Stomach smooth muscle (tissue), 2 donors: ENCODE measurements around the gene SNX10.

ENCODE experiments used
- H3K27ac ChIP-seq: one replicate; pipeline ENCODE4 v1.7.0; 2013; ENCODE audit warnings: mild to moderate bottlenecking, low read length, inconsistent platforms
- H3K27me3 ChIP-seq, 2 donors: one replicate each; pipeline ENCODE4 v1.7.0; 2013; ENCODE audit warnings: low read length in 2 of 2; ENCODE audit not compliant: insufficient read depth in 2 of 2, control insufficient read depth in 1 of 2
- H3K36me3 ChIP-seq, 2 donors: one replicate each; pipeline ENCODE4 v1.7.0; 2013; ENCODE audit warnings: low read length in 2 of 2; ENCODE audit not compliant: control insufficient read depth in 2 of 2, insufficient read depth in 2 of 2
- H3K4me1 ChIP-seq: one replicate; pipeline ENCODE4 v1.7.0; 2013; ENCODE audit warnings: low read length; ENCODE audit not compliant: control insufficient read depth, insufficient read depth
- H3K4me3 ChIP-seq, 2 donors: one replicate each; pipeline ENCODE4 v1.7.0; 2013; ENCODE audit warnings: low read length in 2 of 2
- H3K9ac ChIP-seq, 2 donors: one replicate each; pipeline ENCODE4 v1.7.0; 2013; ENCODE audit warnings: low read length in 2 of 2, mild to moderate bottlenecking in 1 of 2
- H3K9me3 ChIP-seq, 2 donors: one replicate each; pipeline ENCODE4 v1.7.0; 2013; ENCODE audit warnings: low read length in 2 of 2; ENCODE audit not compliant: control insufficient read depth in 2 of 2
- donor health status: healthy.
- donor health status: Pancreatic carcinoma.

The SNX10 gene

GRCh38 chr7:26351171-26351570 is 59.5 kb downstream of the SNX10 start:
- Histone ChIP-seq H3K27me3 (peaks cover 0 to 6% of the 10 kb centered on the region in 2 donors), H3K9ac (no peak overlapping the region), H3K27ac (no peak overlapping the region), H3K4me3 (no peak overlapping the region), H3K4me1 (no peaks in the 10 kb centered on the region), H3K36me3 (no peaks in the 10 kb centered on the region), H3K9me3 (no peaks in the 10 kb centered on the region)

DNA sequence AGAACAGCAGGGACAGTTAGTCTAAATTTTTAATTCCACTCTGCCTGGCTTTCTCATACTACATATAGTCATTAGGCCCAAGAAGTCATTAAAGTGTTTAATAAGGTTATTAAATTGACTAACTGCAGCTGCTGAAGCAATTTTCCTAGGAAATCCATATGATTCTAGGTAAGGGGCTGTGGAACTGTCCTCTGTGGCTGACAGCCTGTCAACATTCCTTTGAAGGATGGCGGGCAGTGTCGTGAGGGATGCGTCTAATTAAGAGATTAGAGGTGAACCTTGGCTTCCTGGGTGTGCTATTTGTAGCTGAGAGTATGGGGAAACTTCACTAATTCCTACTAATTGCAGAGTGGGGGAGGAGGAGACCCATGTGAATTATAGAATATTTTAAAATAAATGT is 64.6 kb downstream of the SNX10 start:
- no peaks in the 10 kb centered on the region for H3K27me3 ChIP-seq
- no peak overlapping the region for H3K27ac ChIP-seq
- no peak overlapping the region for H3K9ac ChIP-seq
- H3K4me1 ChIP-seq = no peaks in the 10 kb centered on the region
- H3K9me3 ChIP-seq = no peaks in the 10 kb centered on the region
- H3K36me3 ChIP-seq = no peaks in the 10 kb centered on the region
- H3K4me3 ChIP-seq = no peak overlapping the region

DNA sequence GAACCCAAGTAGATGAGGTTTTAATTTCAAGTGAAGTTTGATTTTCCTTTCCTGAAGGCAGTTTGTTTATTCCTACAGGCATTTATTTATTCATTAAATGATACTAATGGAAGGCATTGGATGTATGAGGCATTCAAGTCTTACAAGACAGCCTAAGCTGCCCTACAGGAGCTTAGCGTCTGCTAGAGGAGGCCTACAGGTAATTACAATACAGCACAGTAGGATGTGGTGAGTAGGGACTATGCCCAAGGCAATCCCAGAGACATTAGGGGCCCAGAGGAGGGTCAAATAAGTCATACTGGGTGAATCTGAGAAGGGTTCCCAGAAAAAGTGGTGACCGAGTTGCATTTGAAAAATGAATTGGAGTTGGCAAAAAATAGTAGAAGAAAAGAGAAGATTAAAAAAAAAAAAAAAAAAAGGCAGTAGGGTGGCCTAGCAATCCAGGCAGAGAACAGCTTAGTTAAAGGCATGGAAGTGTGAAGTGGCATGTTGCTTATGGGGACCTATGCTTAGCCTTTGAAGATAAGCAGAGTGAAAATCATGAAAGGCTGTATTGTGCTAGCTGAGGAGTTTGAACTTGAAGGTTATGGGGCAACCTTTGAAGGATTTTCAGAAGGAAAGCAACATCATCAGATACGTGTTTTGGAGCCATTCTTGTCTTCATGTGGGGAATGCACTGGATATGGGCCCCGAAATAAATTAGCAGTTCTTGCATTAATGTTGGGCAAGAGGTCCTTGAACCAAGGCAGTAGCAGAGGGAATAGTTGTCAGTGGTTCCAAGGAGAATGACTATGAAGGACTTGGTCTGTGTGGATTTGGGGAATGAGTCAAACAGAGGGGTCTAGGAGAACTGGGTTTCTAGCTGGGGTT is 65.5 kb downstream of the SNX10 start:
- no peak overlapping the region for H3K4me3 ChIP-seq
- no peaks in the 10 kb centered on the region for H3K9me3 ChIP-seq
- H3K27me3 ChIP-seq = no peaks in the 10 kb centered on the region
- H3K4me1 ChIP-seq = no peaks in the 10 kb centered on the region
- no peaks in the 10 kb centered on the region for H3K36me3 ChIP-seq
- H3K9ac ChIP-seq = no peak overlapping the region
- H3K27ac ChIP-seq = no peak overlapping the region

DNA sequence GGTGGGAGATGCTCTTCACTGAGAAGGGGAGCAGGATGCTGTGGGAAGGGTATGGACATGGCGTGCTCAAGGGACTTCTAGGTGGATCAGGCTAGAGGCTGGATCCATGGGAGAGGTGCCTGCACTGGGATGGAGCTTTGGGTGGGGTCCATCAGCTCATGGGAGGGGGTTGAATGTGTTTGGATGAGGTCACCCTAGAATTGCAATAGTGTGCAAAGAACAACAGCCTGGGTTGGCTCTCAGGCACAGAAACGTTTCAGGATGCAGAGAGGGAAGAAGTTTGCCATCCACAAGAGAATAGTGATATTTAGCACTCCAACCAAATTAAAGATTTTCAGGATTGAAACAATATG is 66.1 kb downstream of the SNX10 start:
- H3K4me1 ChIP-seq = no peaks in the 10 kb centered on the region
- no peak overlapping the region for H3K4me3 ChIP-seq
- no peaks in the 10 kb centered on the region for H3K9me3 ChIP-seq
- H3K36me3 ChIP-seq = no peaks in the 10 kb centered on the region
- no peaks in the 10 kb centered on the region for H3K27me3 ChIP-seq
- no peak overlapping the region for H3K9ac ChIP-seq
- H3K27ac ChIP-seq = no peak overlapping the region

GRCh38 chr7:26360650-26361049 is 69.0 kb downstream of the SNX10 start:
- peaks cover 2 to 4% of the 10 kb centered on the region in 2 donors for H3K27me3 ChIP-seq
- H3K9ac ChIP-seq = no peak overlapping the region
- H3K4me3 ChIP-seq = no peak overlapping the region
- H3K27ac ChIP-seq = no peak overlapping the region
- no peaks in the 10 kb centered on the region for H3K4me1 ChIP-seq
- H3K36me3 ChIP-seq = no peaks in the 10 kb centered on the region
- no peaks in the 10 kb centered on the region for H3K9me3 ChIP-seq

DNA sequence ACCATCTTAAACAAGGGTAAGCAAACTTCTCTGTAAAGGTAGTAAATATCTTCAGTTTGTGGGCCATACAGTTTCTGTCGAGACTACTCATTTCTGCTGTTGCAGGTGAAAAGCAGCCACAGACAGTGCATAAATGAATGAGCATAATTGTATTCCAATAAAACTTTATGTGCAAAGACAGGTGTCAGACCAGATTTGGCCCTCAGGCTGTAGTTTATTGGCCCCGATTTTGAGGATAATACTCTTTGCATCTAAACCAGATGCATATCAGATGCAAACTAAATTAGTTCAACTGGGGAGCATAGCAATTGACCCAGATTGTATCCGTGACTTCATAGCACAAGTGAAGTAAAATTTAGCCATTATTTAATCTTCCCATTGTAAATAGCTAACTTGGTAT is 70.0 kb downstream of the SNX10 start:
- Histone ChIP-seq H3K4me3 (no peak overlapping the region), H3K4me1 (no peaks in the 10 kb centered on the region), H3K27me3 (peaks cover 2 to 6% of the 10 kb centered on the region in 2 donors), H3K9ac (no peak overlapping the region), H3K27ac (no peak overlapping the region), H3K36me3 (no peaks in the 10 kb centered on the region), H3K9me3 (no peaks in the 10 kb centered on the region)

GRCh38 chr7:26363465-26363864 is 71.8 kb downstream of the SNX10 start:
- no peak overlapping the region for H3K4me3 ChIP-seq
- no peak overlapping the region for H3K27ac ChIP-seq
- H3K36me3 ChIP-seq = no peaks in the 10 kb centered on the region
- H3K27me3 ChIP-seq = peaks cover 16 to 17% of the 10 kb centered on the region in 2 donors
- no peak overlapping the region for H3K9ac ChIP-seq
- no peaks in the 10 kb centered on the region for H3K4me1 ChIP-seq
- no peaks in the 10 kb centered on the region for H3K9me3 ChIP-seq

- H3K27ac ChIP-seq = no peak overlapping the region
- H3K9me3 ChIP-seq = no peaks in the 10 kb centered on the region
- H3K27me3 ChIP-seq = peaks cover 19 to 26% of the 10 kb centered on the region in 2 donors
- H3K4me3 ChIP-seq = no peak overlapping the region
- no peaks in the 10 kb centered on the region for H3K36me3 ChIP-seq
- no peaks in the 10 kb centered on the region for H3K4me1 ChIP-seq
- H3K9ac ChIP-seq = no peak overlapping the region
Measured at GRCh38 chr7:26365077-26365900, 73.6 kb downstream of the SNX10 start.

- H3K9me3 ChIP-seq = no peaks in the 10 kb centered on the region
- H3K36me3 ChIP-seq = no peaks in the 10 kb centered on the region
- no peak overlapping the region for H3K27ac ChIP-seq
- peaks cover 19 to 30% of the 10 kb centered on the region in 2 donors for H3K27me3 ChIP-seq
- H3K4me3 ChIP-seq = no peak overlapping the region
- no peak overlapping the region for H3K9ac ChIP-seq
- no peaks in the 10 kb centered on the region for H3K4me1 ChIP-seq
Measured at GRCh38 chr7:26365901-26366275, 74.2 kb downstream of the SNX10 start.

DNA sequence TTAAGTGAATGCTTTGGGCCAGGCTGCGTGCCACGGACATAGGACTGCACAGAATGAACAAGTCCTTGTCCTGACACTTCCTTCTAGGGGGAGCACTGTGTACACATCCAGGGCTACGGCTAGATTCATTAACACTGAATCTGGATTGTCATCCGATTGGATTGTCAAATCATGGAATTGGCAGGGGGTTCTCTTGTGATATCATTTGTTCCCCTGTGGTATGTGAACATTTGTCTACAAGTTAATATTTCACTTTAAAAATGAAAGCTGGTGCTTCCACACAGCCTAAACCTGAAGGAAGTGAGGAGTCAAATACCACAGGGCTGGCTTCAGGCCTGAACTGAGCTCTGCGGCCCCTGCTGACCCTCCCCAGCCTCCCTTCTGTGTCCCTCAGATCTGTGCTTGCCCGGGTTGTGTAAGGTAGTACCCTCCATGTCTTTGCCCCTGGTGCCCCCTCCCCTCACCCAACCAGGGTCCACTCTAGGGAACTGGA is 75.6 kb downstream of the SNX10 start:
- Histone ChIP-seq H3K36me3 (no peaks in the 10 kb centered on the region), H3K27ac (no peak overlapping the region), H3K4me3 (no peak overlapping the region), H3K9me3 (no peaks in the 10 kb centered on the region), H3K9ac (no peak overlapping the region), H3K27me3 (peaks cover 19 to 35% of the 10 kb centered on the region in 2 donors), H3K4me1 (no peaks in the 10 kb centered on the region)
